NCI-H1436 (cell line): ENCODE measurements around the gene FARS2.

Source experiments
- DNase-seq: peaks from one replicate; lab custom pipeline; 2025; lab: John Stamatoyannopoulos, UW

Gene FARS2

GRCh38 chr6:5379647-5380242 lies 118.4 kb downstream of the FARS2 start:
- no peak for DNase-seq

GRCh38 chr6:5383856-5384255 lies 122.5 kb downstream of the FARS2 start:
- DNase-seq, result no peak

GRCh38 chr6:5384276-5384675 lies 123.0 kb downstream of the FARS2 start:
- DNase-seq, result no peak

GRCh38 chr6:5388326-5388725 lies 127.0 kb downstream of the FARS2 start:
- no peak for DNase-seq

- DNase-seq, result no peak
Measured at GRCh38 chr6:5389086-5389745, 127.9 kb downstream of the FARS2 start.

GRCh38 chr6:5390177-5390576 lies 128.9 kb downstream of the FARS2 start:
- DNase-seq, result no peak

- DNase-seq, result no peak
Measured at GRCh38 chr6:5394280-5394679, 133.0 kb downstream of the FARS2 start.

GRCh38 chr6:5395719-5396118 lies 134.4 kb downstream of the FARS2 start:
- no peak for DNase-seq

GRCh38 chr6:5398530-5398929 lies 137.2 kb downstream of the FARS2 start:
- no peak for DNase-seq

GRCh38 chr6:5399391-5399790 lies 138.1 kb downstream of the FARS2 start:
- no peak for DNase-seq

GRCh38 chr6:5401845-5402738 lies 140.8 kb downstream of the FARS2 start:
- DNase-seq, result no peak

GRCh38 chr6:5403076-5403475 lies 141.8 kb downstream of the FARS2 start:
- DNase-seq, result no peak

- no peak for DNase-seq
Measured at GRCh38 chr6:5403609-5404008, 142.3 kb downstream of the FARS2 start.

GRCh38 chr6:5405976-5406375 lies 144.7 kb downstream of the FARS2 start:
- no peak for DNase-seq

- DNase-seq, result no peak
Measured at GRCh38 chr6:5411414-5411813, 150.1 kb downstream of the FARS2 start.

GRCh38 chr6:5412017-5412416 lies 150.7 kb downstream of the FARS2 start:
- no peak for DNase-seq

- no peak for DNase-seq
Measured at GRCh38 chr6:5412663-5413062, 151.3 kb downstream of the FARS2 start.

- DNase-seq, result no peak
Measured at GRCh38 chr6:5416250-5416649, 154.9 kb downstream of the FARS2 start.

GRCh38 chr6:5422321-5422915 lies 161.1 kb downstream of the FARS2 start:
- peak; percentile 58 for DNase-seq

GRCh38 chr6:5423251-5423650 lies 161.9 kb downstream of the FARS2 start:
- DNase-seq, result peak; percentile 70

GRCh38 chr6:5424726-5425125 lies 163.4 kb downstream of the FARS2 start:
- no peak for DNase-seq

- no peak for DNase-seq
Measured at GRCh38 chr6:5425267-5425666, 164.0 kb downstream of the FARS2 start.

GRCh38 chr6:5425797-5426196 lies 164.5 kb downstream of the FARS2 start:
- no peak for DNase-seq
